A549 (cell line): ENCODE data around the gene PEAK3. TPM values are rescaled to one million over a fixed set of nuclear protein-coding genes. Genes with fewer than 3 reads are reported as not detected.

ENCODE experiments used
- ATAC-seq, 2 experiments: fragments of 200-7000 bp in 1 of 2; fragments of >200 bp in 1 of 2; cut with Nextera tagmentation in 1 of 2; cut with Tn5 transposase in 1 of 2; 3 replicates each; pipeline versions ENCODE4 v1.8.0 to v1.9.1; 2018 to 2020; ENCODE audit warnings: mild to moderate bottlenecking in 1 of 2, moderate library complexity in 1 of 2
- CTCF ChIA-PET: fragments of 300-600 bp; sonication (Branson Sonifier 250); formaldehyde crosslinking; extraction: SDS; loops from one replicate; lab custom pipeline; 2021; ENCODE audit warnings: antibody characterized with exemption, inconsistent platforms; lab: Yijun Ruan, JAX
- POLR2A ChIA-PET: fragments of 350-600 bp; formaldehyde crosslinking; extraction: SDS; loops from one replicate; lab custom pipeline; 2021; ENCODE audit warnings: antibody characterized with exemption, inconsistent platforms; lab: Yijun Ruan, JAX
- DNase-seq, 2 experiments: peaks; one replicate each; pipeline versions ENCODE4 v3.0.0 to v3.0.0-alpha.2; 2011 to 2016; ENCODE audit warnings: low read depth in 1 of 2, low spot score in 1 of 2
- FAIRE-seq: peaks from 2 replicates; lab custom pipeline; 2011; peaks lifted over from hg19 to GRCh38; lab: Jason Lieb, UNC
- H3K27ac ChIP-seq, 2 experiments: fragments of >200 bp; sonication (Bioruptor Twin); formaldehyde crosslinking; 3 replicates each; pipeline ENCODE4 v1.5.1; 2016 to 2017
- H3K4me1 ChIP-seq: fragments of >200 bp; sonication (Bioruptor Twin); formaldehyde crosslinking; 3 replicates; pipeline ENCODE4 v1.6.1; 2016
- H3K4me2 ChIP-seq: fragments of >200 bp; sonication (Bioruptor Twin); formaldehyde crosslinking; 3 replicates; pipeline ENCODE4 v1.6.1; 2016
- H3K4me3 ChIP-seq: fragments of >200 bp; sonication (Bioruptor Twin); formaldehyde crosslinking; 3 replicates; pipeline ENCODE4 v1.5.1; 2016
- H3K9me3 ChIP-seq: fragments of >200 bp; sonication (Bioruptor Twin); formaldehyde crosslinking; 3 replicates; pipeline ENCODE4 v1.6.1; 2016
- CBX8 ChIP-seq: fragments of 200-600 bp; sonication (generic); IDR thresholded peaks from 2 replicates; pipeline ENCODE4 v1.6.1; 2016
- CEBPB ChIP-seq, 2 experiments: fragments of >200 bp in 1 of 2; sonication (Bioruptor Twin) in 1 of 2; formaldehyde crosslinking in 1 of 2; IDR thresholded peaks; 2 replicates each; pipeline ENCODE4 v1.6.1; 2012 to 2016
- EHF ChIP-seq: fragments of 250-450 bp; sonication (Bioruptor Pico); IDR thresholded peaks from 2 replicates; pipeline ENCODE4 v1.5.0; 2020; ENCODE audit warnings: mild to moderate bottlenecking
- HDAC2 ChIP-seq: fragments of 200-600 bp; sonication (generic); IDR thresholded peaks from 2 replicates; pipeline ENCODE4 v1.6.1; 2016
- NFE2L2 ChIP-seq: fragments of 150-350 bp; conservative IDR thresholded peaks from 2 replicates; pipeline ENCODE4 v1.6.1; 2014; ENCODE audit warnings: low read length
- POLR2A ChIP-seq: IDR thresholded peaks from 2 replicates; pipeline ENCODE4 v1.6.1; 2012; ENCODE audit warnings: mild to moderate bottlenecking, low read length
- RNF2 ChIP-seq: fragments of 200-600 bp; sonication (generic); IDR thresholded peaks from 2 replicates; pipeline ENCODE4 v1.6.1; 2016; ENCODE audit warnings: low read depth, mild to moderate bottlenecking, antibody characterized with exemption, moderate library complexity, borderline replicate concordance
- WGBS: methylation state at CpG from one replicate; pipeline ENCODE4 v1.1.6; 2017; ENCODE audit errors: missing lambda C conversion rate; 5-methylcytosine and 5-hydroxymethylcytosine counted together
- polyA plus RNA-seq, 4 experiments: library from polyadenylated mRNA; depleted of rRNA in 3 of 4; stranded (reverse); fragments of >200 nt; fragmentation: RNase III in 1 of 4; extraction: RNeasy Plus Mini Kit Qiagen cat#74134 plus additional on column Dnase treatment in 1 of 4; gene quantifications; 2 replicates in 3 of 4; 3 replicates in 1 of 4; pipeline ENCODE4 v1.2.3, GENCODE V29; 2011 to 2017
- TF ChIP-seq, protein P1 (sequence below): fragments of >200 bp; sonication (Bioruptor Twin); formaldehyde crosslinking; IDR thresholded peaks from 3 replicates; pipeline ENCODE4 v1.5.1; 2016
- TF ChIP-seq, protein P2 (sequence below): fragments of 150-350 bp; IDR thresholded peaks from 2 replicates; pipeline ENCODE4 v1.6.1; 2014; ENCODE audit warnings: low read depth, mild to moderate bottlenecking, low read length
- TF ChIP-seq, protein P3 (sequence below): fragments of >200 bp; sonication (Bioruptor Twin); formaldehyde crosslinking; IDR thresholded peaks from 2 replicates; pipeline ENCODE4 v1.6.1; 2016
- TF ChIP-seq, protein P4 (sequence below): fragments of 200-600 bp; sonication (generic); IDR thresholded peaks from 2 replicates; pipeline ENCODE4 v1.6.1; 2016; ENCODE audit warnings: antibody characterized with exemption, mild to moderate bottlenecking, moderate library complexity

Gene PEAK3
- polyA plus RNA-seq, 2 of the 4 experiments (the other 2 are of a cell fraction) = not detected

DNA sequence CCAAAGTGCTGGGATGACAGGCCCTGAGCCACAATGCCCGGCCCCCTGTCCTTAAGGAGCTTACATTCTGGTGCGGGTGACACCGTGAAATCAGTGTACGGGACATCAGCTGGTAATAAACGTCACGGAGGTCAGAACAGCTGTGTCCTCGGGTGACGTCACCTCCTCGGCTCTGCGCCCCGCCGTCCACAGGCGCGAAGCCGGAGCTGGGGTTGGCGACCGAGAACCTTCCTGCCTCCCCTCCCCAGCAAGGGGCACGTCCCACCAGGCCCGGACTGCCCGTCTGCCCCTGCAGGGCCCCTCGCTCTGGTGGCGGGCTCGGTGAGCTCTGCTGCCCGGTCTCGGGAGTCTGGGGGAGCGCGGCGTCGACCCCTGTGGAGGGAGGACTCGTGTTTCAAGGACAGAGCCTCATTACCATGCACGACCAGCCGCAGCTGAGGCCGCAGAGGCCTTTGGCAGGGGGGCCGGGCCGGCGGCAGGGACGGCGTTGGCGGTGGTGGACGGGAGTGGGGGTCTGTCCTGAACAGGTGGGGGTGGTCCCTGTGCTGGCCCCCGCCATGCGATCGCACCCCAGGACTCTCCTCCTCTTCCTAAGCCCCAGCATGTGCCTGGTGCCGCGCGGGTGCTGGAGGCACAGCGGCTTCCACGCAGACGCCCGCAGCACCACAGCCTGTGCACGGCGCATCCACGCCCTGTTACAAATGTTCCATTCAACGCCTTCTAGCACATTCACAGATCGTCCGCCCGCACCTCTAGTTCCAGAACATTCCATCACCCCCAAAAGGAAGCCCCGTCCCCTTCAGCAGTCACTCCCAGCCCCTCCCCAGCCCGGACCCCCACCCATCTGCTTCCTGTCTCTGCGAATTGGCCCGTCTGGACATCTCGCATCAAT, 20.6 kb upstream of the PEAK3 start (continued):
- TF ChIP-seq, protein P1, sequence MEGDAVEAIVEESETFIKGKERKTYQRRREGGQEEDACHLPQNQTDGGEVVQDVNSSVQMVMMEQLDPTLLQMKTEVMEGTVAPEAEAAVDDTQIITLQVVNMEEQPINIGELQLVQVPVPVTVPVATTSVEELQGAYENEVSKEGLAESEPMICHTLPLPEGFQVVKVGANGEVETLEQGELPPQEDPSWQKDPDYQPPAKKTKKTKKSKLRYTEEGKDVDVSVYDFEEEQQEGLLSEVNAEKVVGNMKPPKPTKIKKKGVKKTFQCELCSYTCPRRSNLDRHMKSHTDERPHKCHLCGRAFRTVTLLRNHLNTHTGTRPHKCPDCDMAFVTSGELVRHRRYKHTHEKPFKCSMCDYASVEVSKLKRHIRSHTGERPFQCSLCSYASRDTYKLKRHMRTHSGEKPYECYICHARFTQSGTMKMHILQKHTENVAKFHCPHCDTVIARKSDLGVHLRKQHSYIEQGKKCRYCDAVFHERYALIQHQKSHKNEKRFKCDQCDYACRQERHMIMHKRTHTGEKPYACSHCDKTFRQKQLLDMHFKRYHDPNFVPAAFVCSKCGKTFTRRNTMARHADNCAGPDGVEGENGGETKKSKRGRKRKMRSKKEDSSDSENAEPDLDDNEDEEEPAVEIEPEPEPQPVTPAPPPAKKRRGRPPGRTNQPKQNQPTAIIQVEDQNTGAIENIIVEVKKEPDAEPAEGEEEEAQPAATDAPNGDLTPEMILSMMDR = no peak
- no peak for TF ChIP-seq POLR2A
- TF ChIP-seq, all 56 proteins: peak for 0

DNA sequence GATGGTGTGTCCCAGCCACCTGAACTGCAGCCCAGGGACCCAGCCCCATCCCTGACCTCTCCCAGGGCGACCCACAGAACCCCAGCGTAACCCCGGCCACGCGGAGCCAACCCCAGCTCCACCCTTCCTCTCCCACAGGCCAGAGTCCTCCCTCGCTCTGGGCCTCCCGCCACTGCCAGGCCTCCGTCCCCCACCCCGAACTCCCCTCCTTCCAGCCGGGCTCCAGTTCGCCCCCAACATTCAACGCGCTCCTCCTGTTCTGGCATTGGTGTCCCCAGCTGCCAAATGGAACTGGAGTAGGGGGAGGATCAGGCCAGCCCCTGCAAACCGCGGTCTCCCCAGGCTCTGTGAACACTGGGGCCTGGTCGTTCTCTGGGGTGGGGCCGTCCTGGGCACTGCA, 18.6 kb upstream of the PEAK3 start:
- no peaks in the 10 kb centered on the region for H3K9me3 ChIP-seq
- ChIA-PET POLR2A (no interaction called here), CTCF (no interaction called here)
- H3K4me1 ChIP-seq = no peaks in the 10 kb centered on the region
- FAIRE-seq (no peak), ATAC-seq (no peak), DNase-seq (no peak)
- H3K4me3 ChIP-seq = no peak overlapping the region
- no peak overlapping the region for H3K4me2 ChIP-seq
- TF ChIP-seq CEBPB (IDR thresholded peaks at IDR 0.05) (no peak), RNF2 (no peak), HDAC2 (no peak), CBX8 (no peak)
- 90% methylated on average over 7 of the region's 17 CpGs for WGBS
- H3K27ac ChIP-seq = no peak overlapping the region

DNA sequence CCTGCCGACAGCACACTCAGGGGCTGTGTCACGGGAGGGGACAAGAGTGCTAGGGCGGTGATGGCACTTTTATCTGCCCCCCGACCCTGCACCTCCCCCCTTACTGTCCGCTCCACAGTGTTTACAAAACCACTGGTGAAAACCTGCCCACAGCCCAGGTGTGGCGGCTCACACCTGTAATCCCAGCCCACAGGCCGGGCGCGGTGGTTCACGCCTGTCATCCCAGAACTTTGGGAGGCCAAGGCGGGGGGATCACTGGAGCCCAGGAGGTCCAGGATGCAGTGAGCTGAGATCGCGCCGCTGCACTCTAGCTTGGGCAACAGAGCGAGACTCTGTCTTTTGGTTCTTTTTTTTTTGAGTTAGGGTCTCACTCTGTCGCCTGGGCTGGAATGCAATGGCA, 14.2 kb upstream of the PEAK3 start:
- TF ChIP-seq, protein P2, sequence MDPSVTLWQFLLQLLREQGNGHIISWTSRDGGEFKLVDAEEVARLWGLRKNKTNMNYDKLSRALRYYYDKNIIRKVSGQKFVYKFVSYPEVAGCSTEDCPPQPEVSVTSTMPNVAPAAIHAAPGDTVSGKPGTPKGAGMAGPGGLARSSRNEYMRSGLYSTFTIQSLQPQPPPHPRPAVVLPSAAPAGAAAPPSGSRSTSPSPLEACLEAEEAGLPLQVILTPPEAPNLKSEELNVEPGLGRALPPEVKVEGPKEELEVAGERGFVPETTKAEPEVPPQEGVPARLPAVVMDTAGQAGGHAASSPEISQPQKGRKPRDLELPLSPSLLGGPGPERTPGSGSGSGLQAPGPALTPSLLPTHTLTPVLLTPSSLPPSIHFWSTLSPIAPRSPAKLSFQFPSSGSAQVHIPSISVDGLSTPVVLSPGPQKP = no peak
- TF ChIP-seq EHF (CRISPR knock-in tag) = no peak
- TF ChIP-seq CEBPB (IDR thresholded peaks at IDR 0.05) = no peak
- TF ChIP-seq, protein P3, sequence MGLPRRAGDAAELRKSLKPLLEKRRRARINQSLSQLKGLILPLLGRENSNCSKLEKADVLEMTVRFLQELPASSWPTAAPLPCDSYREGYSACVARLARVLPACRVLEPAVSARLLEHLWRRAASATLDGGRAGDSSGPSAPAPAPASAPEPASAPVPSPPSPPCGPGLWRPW = no peak
- no peak for TF ChIP-seq NFE2L2
- no peak for TF ChIP-seq RNF2
- TF ChIP-seq, protein P4, sequence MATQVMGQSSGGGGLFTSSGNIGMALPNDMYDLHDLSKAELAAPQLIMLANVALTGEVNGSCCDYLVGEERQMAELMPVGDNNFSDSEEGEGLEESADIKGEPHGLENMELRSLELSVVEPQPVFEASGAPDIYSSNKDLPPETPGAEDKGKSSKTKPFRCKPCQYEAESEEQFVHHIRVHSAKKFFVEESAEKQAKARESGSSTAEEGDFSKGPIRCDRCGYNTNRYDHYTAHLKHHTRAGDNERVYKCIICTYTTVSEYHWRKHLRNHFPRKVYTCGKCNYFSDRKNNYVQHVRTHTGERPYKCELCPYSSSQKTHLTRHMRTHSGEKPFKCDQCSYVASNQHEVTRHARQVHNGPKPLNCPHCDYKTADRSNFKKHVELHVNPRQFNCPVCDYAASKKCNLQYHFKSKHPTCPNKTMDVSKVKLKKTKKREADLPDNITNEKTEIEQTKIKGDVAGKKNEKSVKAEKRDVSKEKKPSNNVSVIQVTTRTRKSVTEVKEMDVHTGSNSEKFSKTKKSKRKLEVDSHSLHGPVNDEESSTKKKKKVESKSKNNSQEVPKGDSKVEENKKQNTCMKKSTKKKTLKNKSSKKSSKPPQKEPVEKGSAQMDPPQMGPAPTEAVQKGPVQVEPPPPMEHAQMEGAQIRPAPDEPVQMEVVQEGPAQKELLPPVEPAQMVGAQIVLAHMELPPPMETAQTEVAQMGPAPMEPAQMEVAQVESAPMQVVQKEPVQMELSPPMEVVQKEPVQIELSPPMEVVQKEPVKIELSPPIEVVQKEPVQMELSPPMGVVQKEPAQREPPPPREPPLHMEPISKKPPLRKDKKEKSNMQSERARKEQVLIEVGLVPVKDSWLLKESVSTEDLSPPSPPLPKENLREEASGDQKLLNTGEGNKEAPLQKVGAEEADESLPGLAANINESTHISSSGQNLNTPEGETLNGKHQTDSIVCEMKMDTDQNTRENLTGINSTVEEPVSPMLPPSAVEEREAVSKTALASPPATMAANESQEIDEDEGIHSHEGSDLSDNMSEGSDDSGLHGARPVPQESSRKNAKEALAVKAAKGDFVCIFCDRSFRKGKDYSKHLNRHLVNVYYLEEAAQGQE = no peak
- TF ChIP-seq HDAC2 = no peak
- CTCF ChIA-PET = no interaction called here
- no peak for DNase-seq
- no peak for FAIRE-seq
- POLR2A ChIA-PET = no interaction called here
- no peaks in the 10 kb centered on the region for H3K4me1 ChIP-seq
- no peaks in the 10 kb centered on the region for H3K9me3 ChIP-seq
- H3K4me2 ChIP-seq = no peak overlapping the region
- no peak overlapping the region for H3K27ac ChIP-seq
- H3K4me3 ChIP-seq = no peak overlapping the region
- WGBS = 81% methylated on average over 15 of the region's 16 CpGs
- ATAC-seq = no peak
